ENCODE results near the gene ANAPC15.
"Not testable (repeated sequence)": the region's sequence is repeated elsewhere in the genome, so short reads cannot be mapped to it uniquely, and the experiment has no call there.

Gene ANAPC15

GRCh38 chr11:72112143-72112977 is at the start of gene ANAPC15:
Gene ANAPC15 (minus strand): TSS chr11:72112695. CDS start chr11:72111276, 1,419 bp downstream.
- DNase-seq (ENCODE audit: low read depth), result peak; percentile 99

DNA sequence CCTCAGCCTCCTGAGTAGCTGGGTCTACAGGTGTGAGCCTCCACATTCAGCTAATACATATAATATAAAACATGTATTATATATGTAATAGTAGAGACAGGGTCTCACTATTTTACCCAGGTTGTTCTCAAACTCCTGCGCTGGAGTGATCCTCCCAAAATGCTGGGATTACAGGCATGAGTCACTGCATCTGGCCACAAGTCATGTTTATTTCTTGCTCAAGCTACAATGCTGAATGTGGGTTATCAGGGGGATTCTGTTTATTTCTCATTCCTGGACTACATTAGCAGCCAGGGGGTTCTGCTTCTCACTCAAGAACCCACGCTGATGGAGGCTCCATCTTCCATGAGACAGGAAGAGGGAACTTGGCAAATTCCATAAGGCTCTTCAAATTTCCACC is 47.8 kb upstream of the ANAPC15 start:
- no peak for DNase-seq (ENCODE audit: low read depth)

GRCh38 chr11:72157131-72157530 is 44.6 kb upstream of the ANAPC15 start:
- DNase-seq (ENCODE audit: low read depth), result no peak

GRCh38 chr11:72155751-72156150 is 43.3 kb upstream of the ANAPC15 start:
- DNase-seq (ENCODE audit: low read depth), result no peak

GRCh38 chr11:72154816-72155215 is 42.3 kb upstream of the ANAPC15 start:
- DNase-seq (ENCODE audit: low read depth), result no peak

DNA sequence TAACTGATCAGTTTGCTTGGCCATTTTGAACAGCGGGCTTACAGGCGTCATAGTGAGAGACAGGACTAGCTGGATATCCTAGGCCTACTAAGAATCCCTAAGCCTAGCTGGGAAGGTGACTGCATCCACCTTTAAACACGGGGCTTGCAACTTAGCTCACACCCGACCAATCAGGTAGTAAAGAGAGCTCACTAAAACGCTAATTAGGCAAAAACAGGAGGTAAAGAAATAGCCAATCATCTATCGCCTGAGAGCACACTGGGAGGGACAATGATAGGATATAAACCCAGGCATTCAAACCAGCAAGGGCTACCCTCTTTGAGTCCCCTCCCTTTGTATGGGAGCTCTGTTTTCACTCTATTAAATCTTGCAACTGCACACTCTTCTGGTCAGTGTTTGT is 41.4 kb upstream of the ANAPC15 start:
- DNase-seq (ENCODE audit: low read depth), result not testable (repeated sequence)

DNA sequence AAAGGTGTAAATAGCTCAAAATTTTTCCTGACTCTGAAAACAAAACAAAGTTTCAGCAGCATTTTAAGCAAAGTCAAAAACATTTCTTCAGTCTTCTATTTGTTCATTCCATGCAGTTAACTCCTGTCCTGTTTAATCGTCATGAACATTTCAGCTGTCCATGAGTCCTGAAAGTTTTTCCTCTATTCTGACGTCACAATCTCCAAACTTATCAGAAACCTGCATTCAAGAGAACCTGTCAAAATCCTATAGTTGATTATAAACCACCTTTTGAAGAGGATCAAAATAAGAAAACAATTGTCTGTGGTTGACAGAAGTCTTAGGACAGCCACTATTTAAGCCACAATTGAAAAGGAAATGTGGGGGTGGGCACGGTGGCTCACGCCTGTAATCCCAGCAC is 38.4 kb upstream of the ANAPC15 start:
- DNase-seq (ENCODE audit: low read depth), result no peak

DNA sequence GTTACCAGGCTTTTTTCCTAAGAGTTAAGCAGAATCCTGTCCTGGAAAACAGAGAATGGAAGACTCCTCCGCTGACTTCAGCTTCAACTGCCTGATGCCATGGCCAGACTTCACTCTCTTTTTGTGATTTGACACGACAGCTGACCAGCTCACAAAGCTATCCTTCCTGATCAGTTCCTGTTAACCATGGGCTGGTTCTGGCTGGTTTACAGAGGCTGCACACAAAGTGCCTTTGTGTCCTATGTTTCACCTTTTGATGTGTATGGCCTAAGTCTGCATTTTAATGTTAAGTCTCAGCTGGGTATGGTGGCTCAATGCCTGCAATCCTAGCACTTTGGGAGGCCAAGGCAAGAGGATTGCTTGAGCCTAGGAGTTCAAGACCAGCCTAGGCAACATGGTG is 34.1 kb upstream of the ANAPC15 start:
- DNase-seq (ENCODE audit: low read depth), result no peak

DNA sequence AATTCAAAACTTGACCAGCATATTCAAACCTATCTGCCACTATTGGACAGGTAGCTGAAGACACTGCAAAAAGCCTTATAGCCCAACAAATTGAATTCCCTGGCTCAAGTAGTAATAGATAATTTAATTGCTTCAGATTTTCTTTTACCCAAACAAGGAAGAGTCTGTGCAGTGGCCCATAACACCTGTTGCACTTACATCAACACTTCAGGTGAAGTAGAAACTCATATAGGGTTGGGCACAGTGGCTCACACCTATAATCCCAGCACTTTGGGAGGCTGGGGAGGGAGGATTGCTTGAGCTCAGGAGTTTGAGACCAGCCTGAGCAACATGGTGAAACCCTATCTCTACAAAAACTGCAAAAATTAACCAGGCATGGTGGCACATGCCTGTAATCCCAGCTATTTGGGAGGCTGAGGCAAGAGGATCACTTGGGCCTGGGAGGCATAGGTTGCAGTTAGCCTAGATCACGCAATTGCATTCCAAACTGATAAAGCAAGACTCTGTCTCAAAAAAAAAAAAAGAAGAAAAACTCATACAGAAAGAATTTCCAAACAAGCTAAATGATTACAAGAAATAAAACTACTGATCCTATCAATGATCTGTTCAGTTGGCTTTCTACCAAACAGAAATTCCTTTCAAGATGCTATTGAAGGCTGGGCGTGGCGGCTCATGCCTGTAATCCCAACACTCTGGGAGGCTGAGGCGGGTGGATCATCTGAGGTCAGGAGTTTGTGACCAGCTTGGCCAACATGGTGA is 32.5 kb upstream of the ANAPC15 start:
- DNase-seq (ENCODE audit: low read depth), result no peak

DNA sequence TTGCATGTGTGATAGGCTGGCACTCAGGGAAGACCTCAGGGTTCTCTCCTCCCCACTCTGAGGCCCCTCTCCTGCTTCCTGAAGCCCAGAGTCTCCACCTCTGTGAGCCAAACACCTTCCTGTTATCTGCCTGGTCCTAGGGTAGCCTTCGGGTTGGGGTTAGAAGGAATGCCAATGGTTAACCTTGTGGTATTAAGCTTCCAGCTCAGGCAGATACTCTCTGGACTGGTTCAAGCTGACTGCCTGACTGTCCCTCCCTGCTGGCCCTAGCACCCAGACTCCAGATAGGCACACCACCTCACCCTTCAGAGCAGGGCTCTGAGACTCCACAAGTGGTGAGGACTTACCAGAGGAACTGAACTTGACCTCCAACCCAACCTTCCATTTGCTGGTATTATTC is 30.0 kb upstream of the ANAPC15 start:
- DNase-seq (ENCODE audit: low read depth), result not testable (repeated sequence)

DNA sequence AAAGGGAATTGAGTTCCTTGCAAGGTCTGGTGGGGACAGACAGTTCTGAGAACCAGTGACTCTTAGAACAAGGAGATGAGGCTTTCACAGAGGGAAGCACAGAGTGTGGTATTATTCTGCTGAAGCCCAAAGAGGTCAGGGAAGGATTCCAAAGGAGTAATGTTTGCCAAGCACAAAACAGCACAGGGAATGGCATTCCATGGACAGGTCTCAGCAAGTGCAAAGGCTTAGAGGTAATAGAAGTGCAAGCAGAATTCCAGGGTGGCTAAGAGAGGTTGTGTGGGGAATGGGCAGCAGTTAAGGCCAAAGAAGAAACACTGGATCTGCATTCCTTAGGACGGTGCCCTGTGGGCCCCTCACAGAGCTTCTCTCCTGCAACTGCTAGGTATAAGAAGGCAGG is 29.6 kb upstream of the ANAPC15 start:
- DNase-seq (ENCODE audit: low read depth), result not testable (repeated sequence)

GRCh38 chr11:72141066-72141465 is 28.6 kb upstream of the ANAPC15 start:
- no peak for DNase-seq (ENCODE audit: low read depth)

GRCh38 chr11:72140661-72141060 is 28.2 kb upstream of the ANAPC15 start:
- DNase-seq (ENCODE audit: low read depth), result no peak

DNA sequence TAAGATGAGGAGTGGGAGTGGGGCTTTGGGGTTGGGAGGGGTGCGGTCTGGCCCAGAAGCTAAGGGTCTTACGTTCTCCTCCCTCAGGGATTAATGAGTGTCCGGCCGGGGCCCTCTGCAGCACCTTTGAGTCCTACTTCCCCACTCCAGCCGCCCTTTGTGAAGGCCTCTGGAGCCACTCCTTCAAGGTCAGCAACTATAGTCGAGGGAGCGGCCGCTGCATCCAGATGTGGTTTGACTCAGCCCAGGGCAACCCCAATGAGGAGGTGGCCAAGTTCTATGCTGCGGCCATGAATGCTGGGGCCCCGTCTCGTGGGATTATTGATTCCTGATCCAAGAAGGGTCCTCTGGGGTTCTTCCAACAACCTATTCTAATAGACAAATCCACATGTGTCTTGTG is 27.0 kb upstream of the ANAPC15 start:
- no peak for DNase-seq (ENCODE audit: low read depth)

- DNase-seq (ENCODE audit: low read depth), result no peak
Observed at GRCh38 chr11:72138821-72139390, 26.4 kb upstream of the ANAPC15 start.

DNA sequence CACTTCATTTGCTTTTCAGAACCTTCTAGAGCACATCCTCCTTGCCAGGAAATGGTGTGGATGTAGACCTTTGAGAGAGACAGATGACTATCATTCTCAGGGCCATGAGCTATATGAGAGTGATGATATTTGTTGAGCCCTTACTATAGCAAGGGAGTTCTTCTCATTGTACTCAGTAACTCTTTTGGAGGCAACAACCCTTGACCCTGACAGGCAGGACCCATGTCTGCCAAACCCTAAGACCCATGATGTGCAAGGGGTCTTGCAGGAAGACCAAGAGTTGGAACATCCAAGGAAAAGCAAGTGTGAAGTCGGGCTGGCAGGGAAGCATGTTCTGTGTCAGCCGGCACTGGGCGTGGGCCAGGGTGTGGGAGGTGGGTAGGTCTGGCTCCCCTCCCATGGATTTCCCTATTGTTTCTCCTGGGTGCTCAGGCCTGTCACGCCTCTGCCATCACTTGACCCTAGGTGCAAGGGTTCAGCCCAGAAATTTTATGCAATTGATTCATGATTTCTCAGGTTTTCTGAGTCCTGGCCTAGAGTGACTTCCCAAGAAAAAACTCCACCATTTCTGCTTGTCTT is 24.3 kb upstream of the ANAPC15 start:
- DNase-seq (ENCODE audit: low read depth), result no peak

DNA sequence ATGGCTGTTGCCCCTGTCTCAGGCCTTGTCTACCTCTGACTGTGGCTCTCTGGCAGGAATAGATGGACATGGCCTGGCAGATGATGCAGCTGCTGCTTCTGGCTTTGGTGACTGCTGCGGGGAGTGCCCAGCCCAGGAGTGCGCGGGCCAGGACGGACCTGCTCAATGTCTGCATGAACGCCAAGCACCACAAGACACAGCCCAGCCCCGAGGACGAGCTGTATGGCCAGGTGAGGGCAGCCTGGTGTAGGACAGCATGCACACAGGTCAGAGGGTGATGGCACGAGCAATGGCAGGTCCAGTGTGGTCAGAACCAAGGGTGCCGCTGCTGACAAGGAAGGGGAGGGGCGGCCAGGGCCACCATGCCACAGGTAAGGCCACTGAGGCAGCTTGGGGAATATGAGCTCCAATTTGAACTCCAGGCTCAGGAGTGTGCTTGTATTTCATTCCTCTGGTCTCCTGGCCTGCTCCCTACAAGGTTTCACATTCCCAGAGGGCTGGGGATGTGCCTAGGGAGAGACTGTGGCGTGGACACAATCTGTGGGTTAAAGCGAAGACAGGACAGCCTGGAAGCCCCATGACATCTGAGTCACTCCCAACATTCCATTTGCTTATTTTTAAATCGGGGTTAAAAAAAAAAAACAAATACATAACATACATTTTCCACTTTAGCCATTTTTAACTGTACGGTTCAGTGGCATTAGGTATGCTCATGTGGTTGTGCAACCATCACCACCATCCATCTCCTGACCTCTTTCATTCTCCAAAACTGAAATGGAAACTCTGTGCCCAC is 23.6 kb upstream of the ANAPC15 start:
- no peak for DNase-seq (ENCODE audit: low read depth)

DNA sequence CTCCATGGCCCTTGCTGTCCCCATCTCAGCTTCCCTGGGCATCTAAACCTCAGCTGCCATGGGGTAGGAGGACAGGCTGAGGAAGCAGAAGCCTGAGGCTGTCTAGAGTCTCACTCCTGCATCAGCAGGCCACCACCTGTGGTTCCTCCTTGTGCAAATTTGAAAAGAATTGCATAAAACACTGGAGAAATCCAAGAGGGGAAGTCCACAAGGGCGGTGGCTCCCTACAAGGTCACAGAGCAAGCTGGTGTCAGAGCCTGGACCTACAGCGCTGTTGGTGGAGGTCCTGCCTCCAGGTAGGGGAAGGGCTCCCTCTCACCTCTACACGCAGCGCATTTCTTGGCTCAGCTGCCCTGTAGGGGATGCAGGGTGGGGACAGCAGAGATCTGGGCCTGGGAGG is 23.0 kb upstream of the ANAPC15 start, which contains the start of gene FOLR3:
Gene FOLR3 (plus strand): TSS at position 253 of the 400 bp plus-strand sequence. CDS start 228 bp downstream, outside the sequence.
- not testable (repeated sequence) for DNase-seq (ENCODE audit: low read depth)

GRCh38 chr11:72132646-72133045 is 20.2 kb upstream of the ANAPC15 start:
- no peak for DNase-seq (ENCODE audit: low read depth)

- DNase-seq (ENCODE audit: low read depth), result no peak
Observed at GRCh38 chr11:72129381-72129780, 16.9 kb upstream of the ANAPC15 start.

- no peak for DNase-seq (ENCODE audit: low read depth)
Observed at GRCh38 chr11:72127923-72128322, 15.4 kb upstream of the ANAPC15 start.

- DNase-seq (ENCODE audit: low read depth), result no peak
Observed at GRCh38 chr11:72125956-72126355, 13.5 kb upstream of the ANAPC15 start.

All from activated T-cell treated with anti-CD3 and anti-CD28 coated beads for 24 hours (primary cell).